ENCODE measurements around the gene ZNF770.
A peak's percentile ranks its signal among the peaks of the same experiment; 100 is the strongest.

The ZNF770 gene

GRCh38 chr15:34988027-34988902 is at the start of gene ZNF770:
ZNF770 (minus strand) TSS chr15:34988287; CDS start chr15:34983434, 4,853 bp downstream.
- DNase-seq (ENCODE audit: low read depth, low spot score) = peak; percentile 94

- DNase-seq (ENCODE audit: low read depth, low spot score) = no peak
These were observed 40.3 kb upstream of the ZNF770 start for GRCh38 chr15:35028235-35028984.

GRCh38 chr15:35023804-35024203 is 35.7 kb upstream of the ZNF770 start:
- no peak for DNase-seq (ENCODE audit: low read depth, low spot score)

GRCh38 chr15:35020974-35021373 is 32.9 kb upstream of the ZNF770 start:
- no peak for DNase-seq (ENCODE audit: low read depth, low spot score)

GRCh38 chr15:35019404-35020327 is 31.6 kb upstream of the ZNF770 start:
- DNase-seq (ENCODE audit: low read depth, low spot score) = no peak

- no peak for DNase-seq (ENCODE audit: low read depth, low spot score)
These were observed 26.2 kb upstream of the ZNF770 start for GRCh38 chr15:35014241-35014640.

- no peak for DNase-seq (ENCODE audit: low read depth, low spot score)
These were observed 25.3 kb upstream of the ZNF770 start for GRCh38 chr15:35013370-35013769.

GRCh38 chr15:35007397-35007796 is 19.3 kb upstream of the ZNF770 start:
- no peak for DNase-seq (ENCODE audit: low read depth, low spot score)

GRCh38 chr15:35005933-35006332 is 17.8 kb upstream of the ZNF770 start:
- no peak for DNase-seq (ENCODE audit: low read depth, low spot score)

- DNase-seq (ENCODE audit: low read depth, low spot score) = no peak
These were observed 15.8 kb upstream of the ZNF770 start for GRCh38 chr15:35003928-35004327.

- DNase-seq (ENCODE audit: low read depth, low spot score) = peak; percentile 73
These were observed 12.4 kb upstream of the ZNF770 start for GRCh38 chr15:35000511-35000910.

GRCh38 chr15:34999906-35000305 is 11.8 kb upstream of the ZNF770 start:
- DNase-seq (ENCODE audit: low read depth, low spot score) = peak; percentile 36

GRCh38 chr15:34994925-34995324 is 6.8 kb upstream of the ZNF770 start:
- no peak for DNase-seq (ENCODE audit: low read depth, low spot score)

GRCh38 chr15:34993877-34994276 is 5.8 kb upstream of the ZNF770 start:
- DNase-seq (ENCODE audit: low read depth, low spot score) = no peak

- DNase-seq (ENCODE audit: low read depth, low spot score) = no peak
These were observed 5.3 kb upstream of the ZNF770 start for GRCh38 chr15:34993412-34993811.

- no peak for DNase-seq (ENCODE audit: low read depth, low spot score)
These were observed 469 bp downstream of the ZNF770 start for GRCh38 chr15:34987609-34988026.

GRCh38 chr15:34986771-34987480 is 1.2 kb downstream of the ZNF770 start:
- peak; percentile 10 for DNase-seq (ENCODE audit: low read depth, low spot score)

GRCh38 chr15:34986326-34986725 is 1.8 kb downstream of the ZNF770 start:
- DNase-seq (ENCODE audit: low read depth, low spot score) = peak; percentile 9

- peak; percentile 50 for DNase-seq (ENCODE audit: low read depth, low spot score)
These were observed 3.0 kb downstream of the ZNF770 start for GRCh38 chr15:34984889-34985630.

GRCh38 chr15:34976743-34977142 is 11.3 kb downstream of the ZNF770 start:
- no peak for DNase-seq (ENCODE audit: low read depth, low spot score)

Measured in astrocyte of the hippocampus (primary cell).